Measurements from ENCODE around the gene HOATZ.

HOATZ gene

DNA sequence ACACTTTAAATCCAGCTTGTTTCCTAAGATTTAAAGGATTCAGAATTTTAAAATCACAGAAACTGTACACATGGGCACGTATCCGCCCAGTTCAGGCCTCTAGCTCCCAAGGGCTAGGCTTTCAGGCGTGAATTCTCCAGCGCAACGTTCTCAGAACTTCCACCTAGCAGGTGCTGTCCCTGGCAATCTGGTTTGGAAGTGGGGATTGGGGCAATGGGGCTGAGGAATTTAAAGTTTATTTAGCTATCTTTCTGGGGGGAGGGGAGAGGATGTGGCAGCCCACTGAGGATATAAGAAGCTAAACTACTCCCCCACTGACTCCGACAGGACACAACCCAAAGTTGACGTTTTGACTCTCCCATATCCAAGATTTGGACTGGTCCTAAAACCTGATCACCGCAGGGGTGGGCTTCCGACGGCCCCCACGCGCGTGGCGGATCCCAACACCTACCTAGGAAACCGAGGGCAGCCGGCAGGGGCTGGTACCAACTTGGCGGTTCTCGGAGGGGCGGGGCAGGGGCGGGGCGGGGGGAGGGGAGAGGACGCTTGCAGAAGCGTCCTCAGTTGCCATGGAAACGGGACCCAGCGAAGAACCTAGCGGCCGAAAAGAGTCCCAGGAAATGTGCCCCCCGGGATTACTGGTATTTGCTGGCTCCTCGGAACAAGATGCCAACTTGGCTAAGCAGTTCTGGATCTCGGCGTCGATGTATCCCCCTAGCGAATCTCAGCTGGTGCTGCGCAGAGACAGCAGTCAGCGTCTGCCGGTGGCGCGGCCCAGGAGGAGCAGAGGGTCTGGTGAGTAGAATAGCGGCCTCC lies at the start of gene HOATZ:
HOATZ (plus strand) TSS at position 563 of the 816 bp plus-strand sequence; CDS start at position 570, 7 bp downstream.
- no peak for DNase-seq

DNA sequence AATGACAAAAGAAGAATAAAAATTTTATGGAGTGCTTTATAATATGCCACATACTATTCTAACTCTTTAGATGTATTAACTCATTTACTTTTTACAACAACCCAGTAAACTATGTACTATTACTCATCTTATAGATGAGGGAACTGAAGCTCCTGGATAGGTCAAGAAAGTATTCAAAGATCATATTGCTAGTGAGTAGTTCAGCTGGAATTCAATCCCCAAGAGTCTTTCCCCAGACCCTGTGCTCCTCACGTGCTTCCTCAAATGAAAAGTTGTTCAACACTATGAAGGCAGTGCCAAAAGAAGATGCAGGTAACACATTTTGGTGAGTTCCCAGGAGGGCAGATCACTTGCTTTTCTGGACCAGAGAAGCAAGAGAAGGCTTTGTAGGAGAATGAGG lies 49.2 kb upstream of the HOATZ start:
- no peak for DNase-seq

DNA sequence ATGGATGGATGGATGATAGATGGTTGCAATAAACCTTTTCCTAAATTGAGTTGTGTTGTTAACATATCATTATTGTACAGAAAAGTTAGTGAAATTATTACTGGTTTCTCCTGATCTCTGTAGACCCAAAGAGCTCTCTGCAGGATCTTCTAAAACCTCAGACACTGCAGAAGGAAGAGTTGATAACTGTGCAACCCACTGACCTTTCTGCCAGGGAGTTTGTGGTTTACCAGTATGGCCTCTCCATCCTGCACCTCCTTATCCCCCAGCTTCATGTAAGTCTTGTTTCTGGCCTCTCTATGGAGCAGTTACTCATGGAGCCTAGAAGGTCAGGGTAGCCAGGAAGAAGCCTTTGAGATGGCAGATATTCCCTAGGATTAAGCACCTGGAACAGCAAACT lies 48.0 kb upstream of the HOATZ start:
- no peak for DNase-seq

DNA sequence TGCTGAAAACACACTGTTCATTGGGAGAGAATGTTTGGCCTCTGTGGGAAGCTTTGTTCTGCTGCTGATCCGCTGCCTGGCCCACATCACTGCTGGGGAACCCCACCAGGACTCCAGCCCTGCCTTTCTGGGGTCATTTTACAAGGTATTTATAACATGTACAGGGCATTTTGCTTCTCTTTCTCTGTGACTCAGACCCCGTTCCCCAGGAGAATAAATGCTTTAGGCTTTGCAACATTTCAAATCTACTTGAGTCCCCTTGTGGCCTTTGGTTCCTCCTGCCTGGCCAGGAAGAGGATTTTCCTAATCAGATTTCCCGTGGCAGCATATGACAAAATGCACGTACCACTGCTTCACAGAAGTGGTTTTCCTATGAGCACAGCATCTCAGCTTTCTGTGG lies 45.4 kb upstream of the HOATZ start:
- DNase-seq: no peak

DNA sequence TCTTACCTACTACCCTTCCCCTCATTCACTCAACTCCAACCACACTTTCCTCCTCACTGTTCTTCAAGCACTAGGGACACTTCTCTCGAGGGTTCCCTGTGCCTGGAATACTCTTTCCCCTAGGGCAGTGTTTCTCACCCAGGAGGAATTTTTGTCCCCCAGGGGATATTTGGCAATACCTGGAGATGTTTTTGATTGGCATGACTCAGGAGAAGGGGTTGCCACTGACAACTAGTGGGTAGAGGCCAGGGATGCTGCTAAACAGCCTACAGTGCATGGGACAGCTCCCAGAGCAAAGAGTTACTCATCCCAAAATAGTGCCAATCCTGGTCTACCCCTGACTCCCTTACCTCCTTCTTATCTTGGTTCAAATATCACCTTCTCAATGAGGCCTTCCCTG lies 42.4 kb upstream of the HOATZ start:
- no peak for DNase-seq

DNA sequence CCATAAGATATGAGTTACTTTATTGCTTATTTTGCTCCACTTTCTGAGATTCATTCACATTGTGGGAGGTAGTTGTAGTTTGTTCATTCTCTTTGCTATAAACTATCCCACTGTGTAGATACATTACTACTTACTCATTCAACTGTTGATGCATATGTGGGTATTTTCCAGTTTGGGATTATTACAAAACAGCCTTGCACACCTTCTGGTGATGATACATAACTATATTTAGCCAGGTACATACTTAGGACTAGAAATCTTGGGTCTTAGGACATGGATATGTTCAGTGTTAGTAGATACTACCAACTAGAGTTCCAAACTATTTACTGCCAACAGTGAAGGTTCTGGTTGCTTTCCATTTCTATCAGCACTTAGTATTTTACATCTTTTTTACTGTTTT lies 40.1 kb upstream of the HOATZ start:
- no peak for DNase-seq

DNA sequence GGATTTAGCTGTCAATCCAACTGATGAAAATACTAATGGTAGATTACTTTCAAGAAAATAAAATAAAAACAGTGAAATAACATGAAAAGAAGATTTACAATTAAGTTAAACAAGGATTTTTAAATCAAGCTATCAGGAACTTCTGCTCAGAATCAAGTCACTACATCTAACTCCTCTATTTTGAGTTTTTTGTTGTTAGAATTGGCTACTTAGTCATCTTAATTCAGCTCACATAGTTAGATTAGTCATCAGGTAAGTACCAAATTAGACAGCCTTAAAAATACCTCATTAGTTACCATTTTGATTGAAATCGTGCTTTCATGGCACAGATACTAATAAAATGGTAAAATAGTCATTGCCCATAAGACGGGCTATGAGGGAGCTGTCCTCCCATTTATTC lies 38.2 kb upstream of the HOATZ start:
- DNase-seq: no peak

DNA sequence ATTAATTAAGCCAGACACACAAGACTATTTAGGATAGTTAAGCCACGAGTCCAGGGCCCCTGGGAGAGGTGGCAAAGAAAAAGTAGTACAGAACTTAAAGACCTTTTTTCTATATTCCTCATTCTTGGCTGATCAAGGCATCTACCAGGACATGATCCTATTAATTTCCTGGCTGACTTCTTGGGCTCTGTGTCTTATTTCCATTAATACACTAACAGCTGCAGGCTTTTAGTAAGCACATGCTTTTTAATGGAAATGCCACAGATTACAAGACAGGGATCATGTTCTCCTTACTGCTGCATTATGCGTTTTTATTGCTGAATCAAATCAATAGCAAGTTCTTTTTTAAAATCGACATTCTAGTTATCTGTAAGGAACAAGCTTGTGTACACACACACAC lies 37.6 kb upstream of the HOATZ start:
- DNase-seq: no peak

DNA sequence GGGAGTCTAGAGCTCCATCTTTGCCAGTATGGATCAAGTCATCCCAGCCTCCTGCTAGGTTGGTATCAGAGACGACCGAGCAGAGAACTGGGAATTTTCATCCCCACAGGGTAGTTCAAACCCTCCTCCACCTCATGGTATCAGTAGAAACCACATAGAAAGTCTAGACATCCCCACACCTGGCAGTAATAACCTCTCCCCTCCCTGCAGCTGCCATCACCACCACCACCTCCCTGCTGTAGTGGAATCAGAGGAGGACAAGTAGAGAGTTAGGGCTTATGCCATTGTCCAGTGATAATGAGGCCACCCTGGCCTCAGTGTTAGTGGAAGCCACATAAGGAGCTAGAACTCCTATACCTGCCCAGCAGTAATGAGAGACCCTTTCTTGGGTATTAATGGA lies 36.7 kb upstream of the HOATZ start:
- no peak for DNase-seq

DNA sequence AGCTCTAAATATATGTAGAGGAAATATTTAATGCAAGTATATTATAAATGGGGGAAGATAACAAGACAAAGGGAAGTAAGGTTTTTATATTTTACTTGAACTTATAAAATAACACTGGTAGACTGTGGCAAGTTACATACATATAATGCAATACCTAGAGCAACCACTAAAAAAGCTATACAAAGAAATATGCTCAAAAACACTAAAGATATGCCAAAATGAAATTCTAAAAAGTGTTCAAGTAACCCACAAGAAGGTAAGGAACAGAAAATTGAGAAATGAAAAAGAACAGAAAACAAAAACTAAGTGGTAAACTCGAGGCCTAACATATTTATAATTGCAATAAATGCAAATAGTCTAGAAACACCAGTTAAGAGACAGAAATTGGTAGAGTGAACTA lies 34.9 kb upstream of the HOATZ start:
- no peak for DNase-seq

DNA sequence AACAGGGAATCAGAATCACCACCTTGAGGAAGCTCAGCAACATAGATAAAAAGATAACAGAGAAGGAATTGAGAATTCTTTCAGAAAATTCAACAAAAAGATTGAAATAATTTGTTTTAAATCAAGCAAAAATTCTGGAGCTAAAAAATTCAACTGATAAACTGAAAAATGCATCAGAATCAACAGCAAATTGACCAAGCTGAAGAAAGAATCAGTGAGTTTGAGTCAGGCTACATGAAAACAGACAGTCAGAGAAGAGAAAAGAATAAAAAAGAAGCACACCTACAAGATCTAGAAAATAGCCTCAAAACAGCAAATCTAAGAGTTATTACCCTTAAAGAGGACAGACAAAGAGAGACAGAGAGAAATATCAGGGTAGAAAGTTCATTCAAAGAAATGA lies 31.1 kb upstream of the HOATZ start:
- no peak for DNase-seq

DNA sequence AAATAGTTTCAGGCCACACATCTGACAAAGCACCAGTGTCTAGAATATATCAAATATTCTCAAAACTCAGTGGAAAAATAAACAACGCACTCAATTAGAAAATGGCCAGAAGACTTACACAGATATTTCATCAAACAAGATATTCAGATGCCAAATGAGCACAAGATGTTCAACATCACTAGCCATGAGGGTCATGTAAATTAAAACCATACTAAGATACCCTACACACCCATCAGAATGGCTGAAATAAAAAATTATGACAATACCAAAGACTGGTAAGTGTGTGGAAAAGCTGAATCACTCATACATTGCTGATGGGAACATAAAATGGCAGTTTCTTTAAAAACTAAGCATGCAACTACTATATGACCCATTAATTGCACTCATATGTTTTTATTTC lies 24.1 kb upstream of the HOATZ start:
- no peak for DNase-seq

DNA sequence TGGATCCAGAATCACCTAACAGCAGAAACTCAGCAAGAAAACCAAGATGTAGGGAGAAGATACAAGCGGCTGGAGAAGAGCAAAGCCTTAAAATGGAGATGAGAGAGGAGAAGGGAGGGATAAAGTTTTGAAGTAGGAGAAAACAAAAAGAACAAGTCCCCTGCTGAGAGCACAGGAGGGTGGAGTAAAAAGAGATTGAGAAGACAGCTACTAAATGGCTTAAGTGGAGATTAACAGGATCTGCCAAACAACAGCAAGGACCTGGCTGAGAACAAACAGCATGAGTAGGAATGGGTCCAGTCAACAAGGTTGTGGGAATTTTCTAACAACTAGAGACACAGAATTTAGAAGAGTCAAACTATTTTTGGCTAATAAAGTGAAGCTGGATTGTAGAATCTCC lies 20.5 kb upstream of the HOATZ start:
- no peak for DNase-seq

DNA sequence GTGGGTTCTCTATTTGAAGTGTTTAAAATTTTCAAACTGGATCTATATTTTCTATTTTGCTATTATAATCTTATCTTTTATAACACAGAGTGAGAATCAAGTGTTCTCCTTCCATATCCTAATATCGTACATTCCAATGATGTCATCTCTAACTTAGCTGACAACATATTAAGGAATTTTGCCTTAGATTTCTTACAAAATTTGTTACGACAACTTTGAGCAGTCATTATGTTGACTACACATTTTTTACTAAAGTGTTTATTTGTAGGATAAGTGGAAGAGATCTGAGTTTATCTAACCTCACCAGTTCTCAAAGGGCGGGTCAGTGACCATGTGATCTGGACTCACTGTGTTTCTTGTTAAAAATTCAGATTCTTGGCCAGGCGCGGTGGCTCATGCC lies 15.1 kb upstream of the HOATZ start:
- no peak for DNase-seq

DNA sequence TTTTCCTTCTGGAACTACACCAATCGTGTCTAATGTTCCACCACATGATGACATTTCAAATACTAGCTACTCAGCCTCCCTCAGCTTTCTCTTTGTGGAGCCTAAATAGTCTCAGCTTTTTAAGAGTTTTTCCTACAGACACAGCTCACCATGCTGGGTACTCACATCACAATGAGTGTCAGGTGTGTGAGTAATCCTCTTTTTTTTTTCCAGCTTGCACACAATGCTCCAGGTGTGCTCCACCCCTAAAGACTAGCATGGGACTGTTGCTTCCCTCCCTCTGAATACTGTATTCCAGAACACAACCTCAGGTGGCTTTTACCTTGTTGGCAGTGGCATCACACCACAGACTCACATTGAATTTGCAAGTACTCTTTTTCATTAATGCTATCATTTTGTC lies 14.1 kb upstream of the HOATZ start:
- no peak for DNase-seq

DNA sequence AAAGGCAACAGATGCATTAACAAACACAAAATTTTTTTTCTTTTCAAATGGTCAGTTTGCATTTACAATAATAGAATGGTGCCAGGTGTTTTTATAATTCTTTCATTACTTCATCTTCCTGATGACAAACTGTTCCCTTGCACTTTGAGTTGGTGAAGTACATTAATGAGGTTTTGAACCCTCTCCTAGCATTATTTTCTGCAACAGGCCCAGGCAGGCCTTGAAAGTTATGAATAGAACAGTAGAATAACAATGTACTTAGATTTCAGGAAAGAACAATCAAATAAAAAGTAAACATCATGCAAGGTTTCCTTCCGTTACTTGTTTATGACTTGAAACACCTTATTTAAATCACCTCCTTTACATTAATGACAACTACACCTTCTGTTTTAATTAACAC lies 12.0 kb upstream of the HOATZ start:
- DNase-seq: no peak

DNA sequence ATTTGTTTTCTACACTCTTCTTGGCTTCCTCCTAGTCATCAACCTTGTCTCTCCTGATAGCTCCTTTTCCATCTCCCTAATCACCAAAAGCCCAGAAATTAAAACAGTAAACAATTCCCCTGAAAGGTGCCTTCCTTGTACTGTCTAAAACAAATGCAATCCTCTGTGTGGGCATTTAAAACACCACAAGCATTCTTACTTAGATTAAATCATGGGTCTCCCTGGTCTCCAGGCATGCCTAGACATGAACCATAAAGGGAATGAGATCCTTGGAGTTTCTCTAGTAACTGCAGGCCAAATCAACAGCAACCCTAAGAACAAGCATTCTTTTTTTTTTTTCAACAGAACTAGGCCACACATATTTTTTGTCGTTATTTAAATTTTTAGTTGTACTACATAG lies 4.3 kb upstream of the HOATZ start:
- DNase-seq: no peak

DNA sequence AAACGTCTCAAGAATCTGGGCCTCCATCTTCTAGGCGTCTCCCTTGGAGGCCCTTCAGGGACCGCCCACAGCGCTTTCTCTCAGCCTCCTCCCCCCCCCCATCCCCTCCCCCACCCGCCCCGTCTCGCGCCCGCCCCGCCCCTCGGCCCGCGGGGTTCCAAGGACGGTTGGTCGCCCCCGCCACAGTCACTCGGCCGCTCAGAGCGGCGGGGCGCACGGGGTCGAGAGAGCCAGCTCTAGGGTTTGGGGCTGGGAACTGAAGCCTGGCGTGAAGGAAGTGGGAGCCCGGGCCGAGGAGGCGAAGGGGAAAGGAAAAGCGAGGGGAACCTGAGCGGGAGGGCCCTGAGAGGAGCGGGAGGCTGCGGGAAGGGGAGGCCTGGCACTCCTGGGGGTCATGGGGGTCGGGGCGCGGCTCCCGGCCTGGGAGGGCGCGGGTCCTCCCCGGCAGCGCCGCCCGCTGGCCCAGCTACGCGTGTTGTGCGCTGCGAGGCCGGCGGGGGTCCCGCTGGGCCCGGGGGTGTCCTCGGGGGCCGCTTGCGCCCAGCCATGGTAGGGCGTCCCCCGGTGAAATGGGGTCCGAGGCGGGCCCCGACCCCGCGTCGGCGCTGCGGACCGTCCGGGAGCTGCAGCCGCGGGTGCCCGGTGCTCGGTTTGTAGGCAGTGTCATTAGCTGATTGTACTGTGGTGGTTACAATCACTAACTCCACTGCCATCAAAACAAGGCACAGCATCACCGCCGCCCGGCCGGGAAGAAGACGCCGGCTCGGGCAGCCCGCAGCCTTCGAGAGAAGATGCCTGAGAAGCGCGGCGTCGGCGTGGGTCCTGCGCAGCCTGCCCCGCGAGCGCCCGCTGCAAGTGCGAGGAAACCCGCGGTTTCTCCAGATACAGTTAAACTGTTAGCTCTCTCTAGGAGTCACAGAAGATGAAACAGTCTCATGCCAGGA lies 2.0 kb upstream of the HOATZ start, which contains the start of gene BTG4:
BTG4 (minus strand) TSS at position 91 of the 944 bp plus-strand sequence. CDS start 13,610 bp downstream, outside the sequence.
- DNase-seq: no peak

DNA sequence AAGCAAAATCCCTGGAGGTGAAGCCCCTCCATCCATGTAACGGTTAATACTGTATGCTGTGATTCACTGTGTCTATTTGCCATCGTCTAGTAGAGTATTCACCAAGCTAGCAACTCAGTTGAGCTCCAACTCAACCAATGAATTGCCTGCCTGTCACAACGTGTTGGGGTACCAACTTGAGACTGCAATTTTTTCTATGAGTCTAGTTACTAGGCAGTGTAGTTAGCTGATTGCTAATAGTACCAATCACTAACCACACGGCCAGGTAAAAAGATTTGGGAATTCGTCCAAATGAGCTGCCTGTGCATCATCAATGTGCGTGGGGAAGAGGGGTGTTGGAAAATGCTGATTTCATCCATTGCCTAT lies 1.4 kb upstream of the HOATZ start:
- DNase-seq: no peak

DNA sequence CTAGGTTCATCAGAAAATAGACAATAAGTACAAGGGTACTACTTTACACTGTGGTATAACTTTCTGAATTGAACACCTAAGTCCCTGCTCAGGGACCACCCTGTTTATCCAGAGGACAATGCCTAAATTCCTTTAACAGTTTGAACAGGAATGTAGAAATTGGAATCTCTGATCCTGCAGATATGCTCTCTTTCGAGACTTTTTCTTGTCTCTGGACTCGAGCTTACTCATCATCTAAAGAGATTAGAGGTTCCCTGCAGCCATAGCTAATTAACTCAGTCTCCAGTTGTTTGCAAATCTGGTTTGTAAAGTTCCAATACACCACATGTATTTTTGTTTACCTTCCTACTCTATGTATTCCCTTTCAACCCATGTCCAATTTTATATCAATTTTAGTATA lies 1.0 kb downstream of the HOATZ start:
- DNase-seq: no peak

DNA sequence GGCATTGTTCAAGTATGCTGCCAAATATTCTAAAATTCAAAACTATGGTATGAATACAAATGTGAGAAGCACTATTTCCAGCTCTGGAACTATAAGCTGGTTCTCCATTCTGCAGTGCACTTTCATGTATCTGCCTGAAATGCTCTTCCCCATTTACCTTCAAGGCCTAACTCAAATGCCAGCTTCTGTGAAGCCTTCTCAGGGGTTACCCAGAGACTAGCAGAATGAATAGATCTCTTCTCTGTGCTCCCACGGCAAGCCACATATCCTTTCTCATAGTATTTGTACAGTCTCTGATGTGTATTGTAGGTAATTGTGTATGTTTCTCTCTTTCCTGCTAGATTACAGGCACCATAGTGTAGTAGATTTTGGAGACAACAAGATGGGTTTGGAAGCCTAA lies 4.1 kb downstream of the HOATZ start:
- DNase-seq: no peak

DNA sequence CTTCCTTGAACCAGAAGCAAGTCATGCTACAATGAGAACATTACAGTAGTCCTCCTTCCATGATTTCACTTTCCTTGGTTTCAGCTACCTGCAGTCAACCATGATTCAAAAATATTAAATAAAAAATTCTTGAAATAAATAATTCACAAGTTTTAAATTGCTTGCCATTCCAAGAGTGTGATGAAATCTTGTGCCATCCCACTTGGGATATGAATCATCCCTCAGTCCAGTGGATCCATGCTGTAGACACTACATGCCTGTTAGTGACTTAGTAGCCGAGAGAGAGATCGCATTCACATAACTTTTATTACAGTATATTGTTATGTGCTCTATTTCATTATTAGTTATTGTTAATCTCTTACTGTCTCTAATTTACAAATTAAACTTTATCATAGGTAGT lies 6.0 kb downstream of the HOATZ start:
- no peak for DNase-seq

DNA sequence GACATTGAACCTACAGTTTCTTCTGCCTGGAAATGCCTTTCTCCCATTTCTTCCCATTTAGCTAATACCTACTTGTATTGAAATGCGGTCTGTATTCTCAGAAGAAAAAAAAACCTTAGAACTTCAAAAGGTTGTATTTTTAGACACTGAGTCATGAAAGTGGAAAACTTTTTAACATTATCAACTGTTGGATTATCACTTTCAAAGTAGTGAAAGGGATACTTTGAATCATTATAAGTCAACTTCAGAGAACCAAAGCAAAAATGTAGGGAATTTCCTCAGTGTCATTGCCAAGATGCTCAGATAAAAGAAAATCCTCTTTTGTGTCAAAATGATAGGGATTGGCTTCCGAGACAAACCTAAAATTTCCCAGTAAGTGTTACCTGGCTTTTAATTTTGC lies 6.6 kb downstream of the HOATZ start:
- no peak for DNase-seq

DNA sequence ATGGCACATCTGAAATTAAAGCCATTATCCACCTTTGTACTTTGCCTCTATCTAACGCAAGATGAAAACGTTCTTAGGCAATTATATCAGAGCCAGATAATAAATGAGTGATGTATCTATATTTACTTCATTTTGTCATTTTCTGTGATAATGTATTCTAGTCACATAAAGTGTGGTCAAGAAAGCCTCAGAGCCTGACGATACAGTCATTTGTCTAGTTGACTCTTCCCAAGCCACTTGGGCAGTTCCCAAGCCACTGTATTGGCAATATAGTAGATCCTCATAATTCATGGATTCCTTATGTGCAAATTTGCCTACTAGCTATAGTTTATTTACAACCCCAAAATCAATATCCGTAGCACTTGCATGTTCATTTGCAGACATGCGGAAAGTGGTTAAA lies 7.8 kb downstream of the HOATZ start:
- no peak for DNase-seq
